DMS153 (cell line): Measurements from ENCODE around the gene SMIM13.
A peak's percentile ranks its signal among the peaks of the same experiment; 100 is the strongest.

Experiments
- DNase-seq: peaks from one replicate; lab custom pipeline; 2025; lab: John Stamatoyannopoulos, UW

SMIM13 gene

DNA sequence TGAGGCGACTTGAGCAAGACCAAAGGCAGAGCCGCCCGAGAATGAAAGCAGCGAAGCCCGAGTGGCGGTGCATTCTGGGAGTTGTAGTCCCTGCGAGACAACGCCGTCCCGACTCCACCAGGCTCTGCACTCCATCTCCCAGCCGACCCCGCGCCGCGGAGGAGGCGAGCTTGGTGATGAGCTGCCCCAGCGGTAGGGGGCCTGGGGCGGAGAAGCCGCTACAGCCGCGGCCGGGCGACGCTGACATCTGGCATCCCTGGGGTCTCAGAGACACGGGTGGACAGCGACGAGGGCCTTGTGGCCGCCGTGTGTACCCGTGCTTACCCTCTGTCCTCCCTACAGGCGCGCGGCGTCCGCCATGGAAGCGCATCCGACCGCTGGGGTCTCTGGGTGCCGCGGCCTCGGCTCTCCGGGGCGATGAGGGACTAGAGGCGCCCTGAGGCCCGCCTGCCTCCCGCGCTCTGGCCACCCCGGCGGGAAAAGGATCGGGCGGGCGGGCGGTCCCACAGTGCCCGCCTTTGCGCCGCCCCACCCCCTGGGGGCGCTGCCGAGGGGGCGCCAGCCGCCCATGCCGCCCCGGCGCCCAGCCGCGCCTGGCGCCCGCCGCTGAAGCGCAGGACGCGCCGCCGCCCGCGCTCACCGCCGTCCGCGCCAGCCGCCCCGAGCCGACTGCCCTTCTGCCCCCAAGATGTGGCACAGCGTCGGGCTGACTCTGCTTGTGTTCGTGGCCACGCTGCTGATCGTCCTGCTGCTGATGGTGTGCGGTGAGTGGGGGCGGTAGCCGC lies at the start of gene SMIM13:
TSS of gene SMIM13 (plus strand) at position 209 of the 785 bp plus-strand sequence. CDS start at position 689, 480 bp downstream.
- DNase-seq, result peak; percentile 77

- DNase-seq, result no peak
Observed at GRCh38 chr6:11043961-11044711, 49.5 kb upstream of the SMIM13 start, which contains the start of gene ELOVL2. ELOVL2 (minus strand) TSS chr6:11044305; CDS start chr6:11044230, 75 bp downstream.

GRCh38 chr6:11044712-11045167 lies 48.9 kb upstream of the SMIM13 start:
- no peak for DNase-seq

DNA sequence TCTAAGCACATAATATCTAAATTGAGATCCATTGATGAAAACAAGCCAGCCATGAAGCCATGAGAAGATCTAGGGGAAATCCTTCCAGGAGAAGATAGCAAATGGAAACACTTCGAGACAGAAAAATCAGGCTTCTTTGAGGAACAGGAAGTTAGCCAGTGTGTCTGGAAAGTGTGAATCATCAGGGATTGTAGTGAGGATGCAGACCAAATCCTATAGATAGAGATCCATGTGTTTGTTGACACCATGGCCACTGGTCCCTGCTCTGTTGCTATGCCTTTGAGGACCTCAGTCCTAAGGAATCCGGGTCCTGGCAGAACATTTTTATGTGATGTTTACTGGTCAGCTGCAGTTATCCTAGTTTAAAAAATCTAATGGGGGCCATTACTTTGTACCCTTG lies 42.9 kb upstream of the SMIM13 start:
- DNase-seq, result no peak

- no peak for DNase-seq
Observed at GRCh38 chr6:11053307-11053706, 40.3 kb upstream of the SMIM13 start.

- no peak for DNase-seq
Observed at GRCh38 chr6:11054722-11055121, 38.9 kb upstream of the SMIM13 start.

GRCh38 chr6:11055127-11055627 lies 38.5 kb upstream of the SMIM13 start:
- no peak for DNase-seq

- no peak for DNase-seq
Observed at GRCh38 chr6:11056871-11057270, 36.8 kb upstream of the SMIM13 start.

GRCh38 chr6:11058406-11058805 lies 35.2 kb upstream of the SMIM13 start:
- DNase-seq, result no peak

- no peak for DNase-seq
Observed at GRCh38 chr6:11062083-11062482, 31.6 kb upstream of the SMIM13 start.

GRCh38 chr6:11062715-11063114 lies 30.9 kb upstream of the SMIM13 start:
- DNase-seq, result no peak

GRCh38 chr6:11064836-11065235 lies 28.8 kb upstream of the SMIM13 start:
- DNase-seq, result no peak

DNA sequence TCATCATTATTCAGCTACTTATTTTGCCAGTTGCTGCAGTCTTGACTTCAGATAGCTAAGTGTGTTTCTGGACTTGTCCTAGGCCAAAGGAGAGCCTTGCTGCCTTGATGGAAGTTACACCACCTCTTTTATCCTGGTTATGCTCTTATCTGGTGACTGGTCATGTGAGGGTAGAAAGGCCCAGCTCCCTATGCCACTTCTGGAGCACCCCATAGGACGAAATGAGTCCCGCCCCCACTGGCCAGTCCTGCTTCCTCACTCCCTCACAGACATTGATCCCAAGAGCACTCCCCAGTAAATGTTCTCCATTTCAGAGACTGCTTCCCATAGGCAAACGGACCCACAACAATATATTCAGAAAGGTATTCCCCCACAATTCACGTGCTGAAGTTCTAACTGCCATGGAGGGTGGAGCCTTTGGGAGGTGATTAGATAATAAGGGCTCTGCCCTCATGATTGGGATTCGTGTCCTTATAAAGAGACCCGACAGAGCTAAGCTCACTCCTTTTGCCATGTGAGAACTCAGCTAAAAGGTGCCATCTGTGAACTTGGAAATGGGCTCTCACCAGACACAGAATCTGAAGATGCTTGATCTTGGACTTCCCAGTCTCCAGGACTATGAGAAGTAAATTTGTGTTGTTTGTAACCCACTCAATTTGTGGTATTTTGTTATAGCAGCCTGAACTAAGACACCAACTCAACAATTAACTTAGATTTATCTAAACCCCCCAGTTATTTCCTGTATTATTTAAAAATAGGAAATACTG lies 28.0 kb upstream of the SMIM13 start:
- DNase-seq, result no peak

- no peak for DNase-seq
Observed at GRCh38 chr6:11066505-11067347, 26.9 kb upstream of the SMIM13 start.

GRCh38 chr6:11067348-11067747 lies 26.3 kb upstream of the SMIM13 start:
- DNase-seq, result peak; percentile 36

- DNase-seq, result no peak
Observed at GRCh38 chr6:11069760-11070159, 23.9 kb upstream of the SMIM13 start.

DNA sequence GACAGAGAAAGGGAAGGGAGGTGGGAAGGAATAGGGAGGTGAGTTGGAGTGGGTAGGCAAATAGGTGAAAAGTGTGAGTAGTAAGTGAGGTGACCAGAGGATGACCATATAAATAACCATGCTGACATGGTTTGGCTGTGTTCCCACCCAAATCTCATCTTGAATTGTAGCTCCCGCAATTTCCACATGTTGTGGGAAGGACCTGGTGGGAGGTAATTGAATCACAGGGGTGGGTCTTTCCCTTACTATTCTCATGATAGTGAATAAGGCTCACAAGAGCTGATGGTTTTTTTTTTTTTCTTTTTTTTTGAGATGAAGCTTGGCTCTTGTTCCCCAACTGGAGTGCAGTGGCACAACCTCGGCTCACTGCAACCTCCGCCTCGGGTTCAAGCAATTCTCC lies 21.5 kb upstream of the SMIM13 start:
- DNase-seq, result no peak

DNA sequence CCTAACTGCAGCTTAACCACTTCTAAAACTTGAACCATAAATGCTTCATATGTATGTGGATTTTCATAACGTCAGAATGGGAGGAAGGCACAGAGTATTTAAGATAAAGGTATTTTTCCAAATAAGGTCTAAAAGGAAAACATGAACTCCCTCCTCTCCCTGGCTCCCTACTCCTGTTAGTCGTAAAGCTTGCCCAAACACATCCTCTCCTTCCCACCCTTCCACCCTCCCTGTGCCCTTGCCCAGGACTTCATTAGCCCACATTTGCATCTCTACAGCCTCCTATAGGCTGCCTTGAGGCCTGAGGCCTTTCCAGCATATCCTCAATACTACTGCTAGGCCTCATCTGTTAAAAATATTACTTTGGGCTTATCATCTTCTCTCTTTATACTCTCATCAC lies 17.1 kb upstream of the SMIM13 start:
- no peak for DNase-seq

- DNase-seq, result no peak
Observed at GRCh38 chr6:11078266-11078665, 15.4 kb upstream of the SMIM13 start.

- no peak for DNase-seq
Observed at GRCh38 chr6:11080296-11080695, 13.3 kb upstream of the SMIM13 start.

DNA sequence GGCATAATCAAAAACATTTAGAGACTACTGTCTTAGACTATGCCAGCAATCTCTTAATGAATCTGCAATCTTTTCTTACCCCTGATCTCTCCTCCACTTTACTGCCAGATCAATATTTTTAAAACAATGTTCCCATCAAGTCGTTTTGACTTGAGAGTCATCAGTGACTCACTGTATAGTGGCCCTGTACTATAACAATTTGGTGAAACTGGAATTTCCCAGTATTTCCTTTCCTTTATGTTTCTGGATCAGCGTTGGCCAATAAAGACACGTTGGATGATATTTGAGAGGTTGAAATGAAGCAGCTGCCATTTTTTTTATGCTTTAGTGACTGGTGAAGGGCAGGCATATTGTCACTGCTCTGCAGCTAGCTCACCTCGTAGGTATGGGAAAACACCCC lies 10.1 kb upstream of the SMIM13 start:
- no peak for DNase-seq
